GM18520 (cell line): ENCODE results near the gene DDX25.

ENCODE experiments used
- ATAC-seq: cut with Tn5 transposase; IDR thresholded peaks from one replicate; pipeline ENCODE4 v1.9.1; 2021; ENCODE audit not compliant: unreplicated experiment

Gene DDX25

GRCh38 chr11:125933030-125933813 lies 28.9 kb downstream of the DDX25 start:
- ATAC-seq = no peak

- no peak for ATAC-seq
These were observed 30.2 kb downstream of the DDX25 start for GRCh38 chr11:125934473-125934872.

GRCh38 chr11:125935056-125935455 lies 30.7 kb downstream of the DDX25 start:
- ATAC-seq = no peak

GRCh38 chr11:125935618-125936199 lies 31.4 kb downstream of the DDX25 start:
- ATAC-seq = no peak

- no peak for ATAC-seq
These were observed 34.1 kb downstream of the DDX25 start for GRCh38 chr11:125938418-125938817.

GRCh38 chr11:125939081-125939521 lies 34.8 kb downstream of the DDX25 start:
- no peak for ATAC-seq

GRCh38 chr11:125940145-125940544 lies 35.8 kb downstream of the DDX25 start:
- no peak for ATAC-seq

GRCh38 chr11:125941267-125941618 lies 36.9 kb downstream of the DDX25 start:
- ATAC-seq = no peak

GRCh38 chr11:125941619-125942611 lies 37.6 kb downstream of the DDX25 start:
- no peak for ATAC-seq

- no peak for ATAC-seq
These were observed 38.6 kb downstream of the DDX25 start for GRCh38 chr11:125942771-125943428.

GRCh38 chr11:125943661-125944349 lies 39.5 kb downstream of the DDX25 start:
- no peak for ATAC-seq

- ATAC-seq = no peak
These were observed 40.2 kb downstream of the DDX25 start for GRCh38 chr11:125944350-125945010.

GRCh38 chr11:125945011-125945796 lies 40.9 kb downstream of the DDX25 start:
- ATAC-seq = no peak

GRCh38 chr11:125945797-125946520 lies 41.7 kb downstream of the DDX25 start, which contains the start of gene VSIG10L2:
VSIG10L2 (plus strand) TSS chr11:125946044; CDS start chr11:125946056, 12 bp downstream.
- ATAC-seq = no peak

- ATAC-seq = no peak
These were observed 42.6 kb downstream of the DDX25 start for GRCh38 chr11:125946712-125947418.

GRCh38 chr11:125947419-125948277 lies 43.3 kb downstream of the DDX25 start:
- ATAC-seq = no peak
